Activated CD8-positive, alpha-beta memory T cell treated with anti-CD3 and anti-CD28 coated beads for 36 hours (primary cell): Measurements from ENCODE around the gene ARHGAP23. TPM values are rescaled to one million over a fixed set of nuclear protein-coding genes. Genes with fewer than 3 reads are reported as not detected.

Experiments
- CTCF ChIA-PET: fragments of 350-600 bp; sonication (Branson Sonifier 250); formaldehyde crosslinking; loops from one replicate; lab custom pipeline; 2021; ENCODE audit warnings: antibody characterized with exemption; lab: Charles Lee
- POLR2A ChIA-PET: fragments of 350-600 bp; sonication (Branson Sonifier 250); formaldehyde crosslinking; loops from one replicate; lab custom pipeline; 2021; ENCODE audit warnings: antibody characterized with exemption; lab: Charles Lee
- total RNA-seq, 2 experiments: library from RNA; stranded (reverse); gene quantifications; one replicate each; pipeline ENCODE4 v1.2.3, GENCODE V29; 2021

ARHGAP23 gene
- under 1 TPM; 0.13 to 0.27 TPM for total RNA-seq

GRCh38 chr17:38428112-38428642 lies at the start of gene ARHGAP23:
Gene ARHGAP23 (plus strand): TSS chr17:38428464. CDS start chr17:38428486, 22 bp downstream.
- POLR2A ChIA-PET: no interaction called here
- CTCF ChIA-PET: interaction anchor here (1.7 kb wide), 1 partner anchor 14 kb away, joined by 3 read pairs; no protein-coding TSS in a partner anchor

DNA sequence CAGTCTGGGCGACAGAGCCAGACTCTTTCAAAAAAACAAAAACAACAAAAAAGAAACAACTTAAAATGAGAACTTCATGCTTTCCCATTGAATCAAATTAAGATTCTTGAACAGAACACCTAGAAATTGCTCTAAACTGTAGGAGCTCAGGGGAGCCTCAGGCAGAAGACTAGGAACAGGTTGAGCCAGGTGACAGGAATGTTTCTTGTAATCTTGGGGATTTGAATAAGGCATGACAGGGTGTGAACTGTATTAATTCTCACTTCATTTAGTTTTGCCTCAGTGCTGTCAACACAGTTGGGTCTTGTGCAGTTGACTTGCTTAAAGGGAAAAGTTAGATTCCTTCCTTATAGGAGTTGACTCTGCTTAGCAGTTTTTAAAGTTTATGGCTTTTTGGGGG lies 48.8 kb upstream of the ARHGAP23 start:
- POLR2A ChIA-PET: no interaction called here
- CTCF ChIA-PET: interaction anchor here (1.1 kb wide), 1 partner anchor 44 kb away, joined by 3 read pairs; no protein-coding TSS in a partner anchor

DNA sequence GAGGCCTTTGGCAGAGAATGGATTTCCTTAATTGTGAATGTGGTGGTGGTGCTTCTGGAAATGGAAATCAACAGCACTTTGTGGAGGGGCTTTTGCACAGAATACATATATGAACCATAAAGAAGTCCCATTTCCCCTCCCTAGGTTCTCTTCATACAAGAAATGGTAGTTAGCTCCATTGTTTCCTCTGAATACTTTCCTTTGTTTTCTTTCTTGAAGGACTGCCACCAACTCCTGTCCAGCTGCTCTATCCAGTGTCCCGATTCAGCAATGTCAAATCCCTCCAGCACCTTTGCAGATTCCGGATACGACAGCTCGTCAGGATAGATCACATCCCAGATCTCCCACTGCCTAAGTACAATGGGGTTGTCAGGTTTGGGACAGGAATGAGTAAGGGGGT lies 33.2 kb upstream of the ARHGAP23 start:
- POLR2A ChIA-PET: no interaction called here
- CTCF ChIA-PET: interaction anchor here (1.0 to 1.5 kb wide), 2 partner anchors 29 to 78 kb away, joined by 3 read pairs; no protein-coding TSS in a partner anchor

DNA sequence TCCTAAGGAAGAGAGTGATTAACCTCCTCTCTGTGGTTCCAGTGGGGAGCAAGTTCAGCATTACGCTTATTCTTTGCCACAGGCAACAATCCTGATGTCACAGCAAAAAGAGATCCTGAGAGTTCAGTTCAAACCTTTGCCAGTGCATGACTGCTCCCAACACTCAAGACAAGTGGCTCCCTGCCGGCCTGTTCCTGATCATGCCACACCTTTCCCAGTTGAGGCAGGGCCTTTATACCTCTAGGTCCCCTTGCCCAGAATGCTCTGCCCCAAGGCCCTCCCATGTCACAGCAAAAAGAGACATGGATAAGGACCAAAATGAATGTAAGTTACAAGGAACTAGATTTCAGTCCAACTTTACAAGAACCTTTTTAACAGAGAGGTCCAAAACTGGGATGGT lies 31.0 kb upstream of the ARHGAP23 start:
- CTCF ChIA-PET: no interaction called here
- POLR2A ChIA-PET: no interaction called here

GRCh38 chr17:38400286-38400685 lies 28.0 kb upstream of the ARHGAP23 start:
- ChIA-PET CTCF (interaction anchor here (2.4 kb wide), 1 partner anchor 14 kb away, joined by 7 read pairs; no protein-coding TSS in a partner anchor), POLR2A (no interaction called here)

- CTCF ChIA-PET: interaction anchor here (0.6 to 2.4 kb wide), 2 partner anchors 8 to 13 kb away, joined by 3 to 7 read pairs; no protein-coding TSS in a partner anchor
These were observed 26.8 kb upstream of the ARHGAP23 start for GRCh38 chr17:38401459-38401858.

DNA sequence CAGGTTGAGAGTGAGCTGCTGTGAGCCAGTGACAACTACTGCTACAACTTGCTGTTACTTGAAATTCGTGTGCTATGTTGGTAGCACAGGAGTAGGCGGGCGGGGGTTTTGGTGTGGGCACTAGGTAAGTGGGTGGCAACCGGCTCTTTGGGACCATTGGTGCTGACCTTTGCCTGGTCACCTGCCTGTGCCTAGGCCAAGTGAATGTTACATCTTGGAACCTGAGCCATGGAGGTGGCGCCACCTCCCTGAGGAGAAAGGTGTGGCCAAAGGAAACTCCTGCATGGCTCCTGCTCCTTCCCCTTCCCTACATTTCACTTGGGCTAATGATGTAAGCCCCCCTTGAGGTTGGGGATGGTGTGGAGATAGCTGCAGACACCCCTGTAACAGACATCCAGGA lies 25.4 kb upstream of the ARHGAP23 start:
- POLR2A ChIA-PET: no interaction called here

More at GRCh38 chr17:38401459-38401858, 26.8 kb upstream of the ARHGAP23 start:
- POLR2A ChIA-PET: no interaction called here

GRCh38 chr17:38403491-38403890 lies 24.8 kb upstream of the ARHGAP23 start:
- POLR2A ChIA-PET: no interaction called here
- CTCF ChIA-PET: no interaction called here

More for the DNA sequence above, 25.4 kb upstream of the ARHGAP23 start:
- CTCF ChIA-PET: no interaction called here

- POLR2A ChIA-PET: no interaction called here
These were observed 23.9 kb upstream of the ARHGAP23 start for GRCh38 chr17:38404174-38404943.

GRCh38 chr17:38405654-38406053 lies 22.6 kb upstream of the ARHGAP23 start:
- CTCF ChIA-PET: interaction anchor here (0.5 to 0.6 kb wide), 3 partner anchors 9 to 89 kb away, joined by 3 to 6 read pairs (median 3); no protein-coding TSS in a partner anchor
- POLR2A ChIA-PET: no interaction called here

More at GRCh38 chr17:38404174-38404943, 23.9 kb upstream of the ARHGAP23 start:
- CTCF ChIA-PET: no interaction called here

GRCh38 chr17:38410201-38410600 lies 18.1 kb upstream of the ARHGAP23 start:
- ChIA-PET POLR2A (no interaction called here), CTCF (interaction anchor here (4.8 kb wide), 1 partner anchor 61 kb away, joined by 51 read pairs; no protein-coding TSS in a partner anchor)

DNA sequence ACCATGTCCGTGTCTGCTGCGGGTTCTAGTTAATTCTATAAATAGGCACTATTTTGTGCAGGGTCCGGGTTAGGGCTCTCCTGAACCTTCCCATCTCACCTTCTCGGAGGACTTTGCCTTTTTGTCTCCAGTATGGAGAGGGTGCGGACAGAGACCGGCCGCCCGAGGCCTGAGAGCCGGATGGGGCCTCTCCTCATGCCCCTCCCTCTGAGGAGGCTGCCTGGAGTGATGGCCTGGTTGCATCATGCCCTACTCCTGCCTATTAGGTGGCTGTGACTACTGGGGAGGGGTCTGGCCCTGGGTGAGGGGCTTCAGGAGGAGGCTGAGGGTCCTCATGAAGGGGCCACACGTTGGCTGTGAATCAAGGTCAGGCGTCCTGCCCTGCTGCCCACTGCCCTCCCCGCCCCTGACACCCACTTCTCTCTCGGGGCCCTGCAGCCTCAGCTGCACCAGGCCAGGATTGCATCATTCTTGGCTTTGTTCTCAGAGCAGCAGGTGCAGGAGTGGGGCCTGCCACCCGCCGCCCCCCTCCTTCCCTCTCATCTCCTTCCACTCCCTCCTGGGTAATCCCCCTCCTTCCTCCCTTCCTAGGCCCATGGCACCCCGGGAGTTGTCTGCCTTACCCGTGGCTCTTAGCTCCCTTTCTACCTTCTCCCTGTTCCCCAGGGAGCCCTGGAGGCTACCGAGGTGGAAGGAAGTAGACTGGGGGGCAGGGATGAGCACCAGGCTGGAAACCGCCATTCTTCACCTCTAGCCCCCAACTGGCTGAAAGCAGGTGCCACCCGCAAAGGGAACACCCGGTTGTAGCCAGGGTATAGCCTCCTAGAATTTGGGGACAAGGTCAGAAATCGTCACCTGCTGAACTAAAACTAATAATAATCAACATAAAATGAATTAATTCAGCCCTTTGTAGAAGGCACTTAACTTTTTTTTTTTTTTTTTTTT lies 12.7 kb upstream of the ARHGAP23 start:
- ChIA-PET CTCF (interaction anchor here (0.7 to 4.8 kb wide), 12 partner anchors 8 to 181 kb away, joined by 3 to 51 read pairs (median 6); partner anchors contain the start of gene SOCS7), POLR2A (interaction anchor here (0.6 to 0.7 kb wide), 2 partner anchors 93 to 1242 kb away, joined by 3 to 10 read pairs; no protein-coding TSS in a partner anchor)

- POLR2A ChIA-PET: no interaction called here
- CTCF ChIA-PET: interaction anchor here (1.4 to 1.7 kb wide), 2 partner anchors 9 to 67 kb away, joined by 3 to 9 read pairs; no protein-coding TSS in a partner anchor
These were observed 11.4 kb upstream of the ARHGAP23 start for GRCh38 chr17:38416840-38417209.

- ChIA-PET POLR2A (no interaction called here), CTCF (interaction anchor here (1.4 kb wide), 1 partner anchor 8 kb away, joined by 3 read pairs; no protein-coding TSS in a partner anchor)
These were observed 10.9 kb upstream of the ARHGAP23 start for GRCh38 chr17:38417210-38417951.

GRCh38 chr17:38418062-38418692 lies 10.1 kb upstream of the ARHGAP23 start:
- POLR2A ChIA-PET: no interaction called here
- CTCF ChIA-PET: no interaction called here

GRCh38 chr17:38418693-38419507 lies 9.4 kb upstream of the ARHGAP23 start:
- CTCF ChIA-PET: interaction anchor here (0.5 to 1.2 kb wide), 2 partner anchors 18 to 71 kb away, joined by 3 read pairs; no protein-coding TSS in a partner anchor
- POLR2A ChIA-PET: no interaction called here

DNA sequence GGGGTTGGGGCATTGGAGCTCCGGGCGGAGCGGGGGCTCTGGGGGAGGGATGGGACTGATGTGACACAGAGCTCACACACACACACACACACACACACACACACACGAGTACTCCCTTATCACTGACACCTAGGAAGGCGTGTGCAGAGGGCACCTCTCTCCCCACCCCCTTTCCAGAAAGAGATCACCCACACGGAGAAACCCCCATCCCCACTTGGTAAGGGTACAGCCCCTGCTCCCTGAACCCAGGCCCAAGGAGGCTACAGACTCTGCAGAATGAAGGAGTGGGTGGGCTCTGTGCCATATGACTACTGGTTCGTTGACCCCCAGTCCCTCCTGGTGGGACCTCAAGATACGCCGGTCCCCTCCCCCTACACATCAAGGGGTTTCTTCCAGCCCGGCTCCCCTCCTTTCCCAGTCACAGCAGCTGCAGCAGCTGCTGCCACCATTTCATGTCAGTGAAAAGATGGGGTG lies 8.7 kb upstream of the ARHGAP23 start:
- CTCF ChIA-PET: interaction anchor here (0.5 to 1.2 kb wide), 2 partner anchors 18 to 72 kb away, joined by 3 read pairs; no protein-coding TSS in a partner anchor

More for the DNA sequence above, 8.7 kb upstream of the ARHGAP23 start:
- POLR2A ChIA-PET: no interaction called here
